BJ (cell line): ENCODE results near the gene TPD52L2. TPM values are rescaled to one million over a fixed set of nuclear protein-coding genes. Genes with fewer than 3 reads are reported as not detected.

Source experiments
- CTCF ChIA-PET: fragments of 350-600 bp; formaldehyde crosslinking; extraction: SDS; loops from one replicate; lab custom pipeline; 2021; ENCODE audit warnings: antibody characterized with exemption, inconsistent platforms; lab: Yijun Ruan, JAX
- POLR2A ChIA-PET: fragments of 300-600 bp; sonication (Branson Sonifier 250); formaldehyde crosslinking; extraction: SDS; loops from one replicate; lab custom pipeline; 2021; ENCODE audit warnings: antibody characterized with exemption; lab: Charles Lee
- DNase-seq: peaks from one replicate; pipeline ENCODE4 v3.0.0-alpha.2; 2011; ENCODE audit warnings: low read depth
- H3K27me3 ChIP-seq: 2 replicates; pipeline ENCODE4 v1.6.0; 2011; ENCODE audit warnings: low read length; ENCODE audit not compliant: control insufficient read depth, insufficient read depth
- H3K36me3 ChIP-seq: 2 replicates; pipeline ENCODE4 v1.5.1; 2011; ENCODE audit warnings: low read length; ENCODE audit not compliant: control insufficient read depth, insufficient read depth
- H3K4me3 ChIP-seq: 2 replicates; pipeline ENCODE4 v1.5.1; 2011; ENCODE audit warnings: low read depth, mild to moderate bottlenecking, control low read depth, low read length
- CTCF ChIP-seq: IDR thresholded peaks from 2 replicates; pipeline ENCODE4 v1.5.1; 2011; ENCODE audit warnings: low read depth, mild to moderate bottlenecking, control low read depth, inconsistent platforms, low read length, moderate library complexity; ENCODE audit not compliant: insufficient read depth
- polyA plus RNA-seq: library from polyadenylated mRNA; depleted of rRNA; stranded (reverse); fragments of >200 nt; gene quantifications from 2 replicates; pipeline ENCODE4 v1.2.3, GENCODE V29; 2011

Gene TPD52L2
- polyA plus RNA-seq, 1 experiment, result 288 TPM

GRCh38 chr20:63896264-63897105 lies 31.4 kb downstream of the TPD52L2 start:
- POLR2A ChIA-PET, result interaction anchor here (0.7 kb wide), 1 partner anchor 111 kb away, joined by 3 read pairs; no protein-coding TSS in a partner anchor
- no peak for DNase-seq
- Histone ChIP-seq H3K27me3 (no peaks in the 10 kb centered on the region), H3K4me3 (peak overlapping the region; percentile 60), H3K36me3 (peaks cover 5% of the 10 kb centered on the region)
- CTCF ChIA-PET, result interaction anchor here (0.8 to 2.1 kb wide), 6 partner anchors 10 to 77 kb away, joined by 3 to 7 read pairs (median 4); partner anchors contain the start of gene TPD52L2
- no peak for TF ChIP-seq CTCF

DNA sequence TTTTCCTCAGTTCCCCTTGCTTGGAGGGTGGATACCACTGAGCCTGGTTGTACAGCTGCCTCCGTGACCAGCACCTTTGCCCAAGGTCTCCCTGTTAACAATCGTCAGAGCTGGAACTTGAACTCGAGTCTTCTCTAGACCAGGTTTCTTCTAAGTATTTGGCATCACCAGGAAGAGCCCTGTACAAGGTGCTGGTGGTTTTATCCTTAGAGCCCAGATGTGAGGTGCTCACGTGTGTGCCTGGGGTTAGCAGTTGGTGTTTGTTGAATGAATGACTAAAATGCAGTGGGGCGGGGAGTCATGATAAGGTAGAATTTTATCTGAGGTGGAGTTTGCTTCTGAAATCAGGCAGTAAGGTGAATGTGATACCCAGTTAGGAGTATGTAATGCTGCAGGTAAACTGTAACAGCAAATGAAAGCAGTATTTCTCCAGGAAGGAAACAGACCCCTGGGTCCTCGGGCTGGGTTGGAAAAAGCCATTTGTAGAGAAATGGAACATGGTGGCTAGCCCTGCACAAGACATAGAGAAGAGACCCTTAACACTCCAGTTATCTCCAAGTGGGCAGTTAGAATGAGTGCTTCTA lies 33.0 kb downstream of the TPD52L2 start:
- peaks cover 1% of the 10 kb centered on the region; the same call in 1 of the 2 replicates for H3K36me3 ChIP-seq
- no peak overlapping the region for H3K4me3 ChIP-seq
- no peaks in the 10 kb centered on the region for H3K27me3 ChIP-seq
- TF ChIP-seq CTCF, result no peak
- no peak for DNase-seq
- ChIA-PET POLR2A (no interaction called here), CTCF (interaction anchor here (1.2 kb wide), 1 partner anchor 20 kb away, joined by 3 read pairs; no protein-coding TSS in a partner anchor)

DNA sequence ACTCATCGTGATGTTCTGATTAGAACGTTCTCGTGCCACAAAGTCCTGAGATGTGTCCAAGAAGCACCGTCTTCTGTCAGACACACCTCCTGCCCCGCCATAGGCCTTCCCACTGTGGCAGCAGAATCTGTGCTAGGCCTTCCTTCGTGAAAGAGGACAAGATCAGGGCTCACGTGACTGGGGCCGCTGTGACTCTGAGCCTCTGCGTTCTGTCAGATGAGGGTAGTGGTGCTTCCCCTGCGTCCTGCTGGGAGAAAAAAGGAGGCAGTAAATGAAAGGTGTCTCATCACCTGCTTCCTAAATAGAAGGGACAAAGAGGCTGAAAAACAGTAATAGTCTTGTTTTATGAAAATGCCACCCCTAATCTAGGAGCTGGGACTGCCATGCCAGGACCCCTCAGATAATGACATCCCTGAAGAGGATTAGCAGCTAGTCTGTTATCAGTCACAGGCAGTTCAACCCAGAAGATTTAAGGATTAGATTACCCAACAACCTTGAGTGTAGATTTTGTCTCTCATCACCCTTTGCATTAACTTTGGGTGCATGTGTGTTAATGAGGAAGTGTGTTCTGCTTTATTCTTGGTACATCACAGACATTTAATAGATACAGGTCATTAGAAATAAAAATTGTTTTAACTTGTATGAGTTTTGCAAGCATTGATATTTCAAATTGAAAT lies 34.0 kb downstream of the TPD52L2 start:
- CTCF ChIA-PET, result no interaction called here

DNA sequence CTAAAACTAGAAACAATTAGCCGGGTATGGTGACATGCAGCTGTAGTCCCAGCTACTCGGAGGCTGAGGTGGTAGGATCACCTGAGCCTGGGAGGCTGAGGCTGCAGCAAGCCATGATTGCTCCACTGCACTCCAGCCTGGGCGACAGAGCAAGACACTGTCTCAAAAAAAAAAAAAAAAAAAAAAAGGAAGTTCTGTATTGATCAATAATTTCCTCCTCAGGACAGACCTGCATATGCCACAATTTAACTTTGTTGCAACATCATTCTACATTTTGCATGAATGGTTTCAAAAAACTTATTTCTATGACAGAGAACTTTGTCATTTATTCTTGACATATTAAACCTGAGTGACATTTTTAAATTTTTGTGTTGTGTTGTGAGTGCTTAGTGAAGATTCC lies 35.3 kb downstream of the TPD52L2 start:
- H3K4me3 ChIP-seq, result no peak overlapping the region
- no peak for TF ChIP-seq CTCF
- peaks cover 1% of the 10 kb centered on the region; the same call in 1 of the 2 replicates for H3K36me3 ChIP-seq
- no peaks in the 10 kb centered on the region for H3K27me3 ChIP-seq
- DNase-seq, result no peak
- CTCF ChIA-PET, result no interaction called here
- POLR2A ChIA-PET, result no interaction called here

More for the DNA sequence above, 34.0 kb downstream of the TPD52L2 start:
- no peak for DNase-seq
- Histone ChIP-seq H3K4me3 (no peak overlapping the region), H3K36me3 (peaks cover 1% of the 10 kb centered on the region; the same call in 1 of the 2 replicates), H3K27me3 (no peaks in the 10 kb centered on the region)
- POLR2A ChIA-PET, result no interaction called here
- TF ChIP-seq CTCF, result no peak
